HAP-1 (cell line): ENCODE data around the gene XXYLT1.
"Not testable (repeated sequence)": the region's sequence is repeated elsewhere in the genome, so short reads cannot be mapped to it uniquely, and the experiment has no call there.

Experiments
- DNase-seq, 2 experiments: peaks; one replicate each; pipeline ENCODE4 v3.0.0-alpha.2; 2016 to 2020; ENCODE audit warnings: low spot score in 2 of 2
- H3K27me3 ChIP-seq: fragments of 250-450 bp; sonication (Bioruptor Pico); 2 replicates; pipeline ENCODE4 v1.5.1; 2020; ENCODE audit warnings: low read depth, mild to moderate bottlenecking, moderate library complexity
- H3K36me3 ChIP-seq: fragments of 250-450 bp; sonication (Bioruptor Pico); replicated peaks from 2 replicates; pipeline ENCODE4 v1.5.1; 2020; ENCODE audit warnings: mild to moderate bottlenecking
- H3K4me1 ChIP-seq: fragments of 250-450 bp; sonication (Bioruptor Pico); 2 replicates; pipeline ENCODE4 v1.5.1; 2020; ENCODE audit warnings: mild to moderate bottlenecking
- H3K4me3 ChIP-seq: fragments of 250-450 bp; sonication (Bioruptor Pico); 2 replicates; pipeline ENCODE4 v1.5.1; 2020; ENCODE audit warnings: mild to moderate bottlenecking, moderate library complexity
- H3K9me3 ChIP-seq: fragments of 250-450 bp; sonication (Bioruptor Pico); 2 replicates; pipeline ENCODE4 v1.5.1; 2020; ENCODE audit warnings: mild to moderate bottlenecking, moderate library complexity
- in situ Hi-C: fragments of 300-500 bp; cut with MboI; formaldehyde crosslinking; loops from 3 replicates; pipeline ENCODE4 v1.14.3; 2020; ENCODE audit warnings: low sequenced_read_pairs, inconsistent platforms, mixed read lengths

XXYLT1 gene

DNA sequence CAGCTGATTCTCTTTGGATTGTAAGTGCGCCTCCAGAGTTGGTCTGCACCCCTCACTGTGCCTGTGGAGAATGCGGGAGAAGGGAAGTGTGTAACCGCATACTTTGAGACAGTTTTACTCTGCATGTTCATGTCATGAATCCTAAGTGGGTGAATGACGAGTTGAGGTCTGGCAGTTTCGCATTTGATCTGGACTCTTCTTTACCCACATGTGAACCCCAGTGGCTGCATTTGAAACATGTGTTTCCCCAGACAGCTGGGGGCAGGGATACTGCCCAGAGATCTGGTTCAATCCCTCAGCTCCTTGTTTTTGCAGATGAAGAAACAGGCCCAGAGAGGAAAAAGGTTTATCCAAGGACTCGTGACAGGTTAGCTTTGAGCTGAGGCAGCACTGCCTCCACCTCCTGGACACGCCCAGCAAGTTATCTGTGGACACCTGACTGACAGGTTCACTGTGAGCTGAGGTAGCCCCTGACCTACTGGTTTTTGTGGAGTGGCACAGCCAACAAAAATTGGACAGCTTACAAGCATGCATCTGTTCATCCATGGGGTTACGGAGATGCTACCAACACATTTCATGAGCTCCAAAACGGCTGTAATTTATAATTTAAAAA is 207.3 kb downstream of the XXYLT1 start:
- Histone ChIP-seq H3K4me1 (no peaks in the 10 kb centered on the region), H3K4me3 (no peak overlapping the region), H3K9me3 (no peaks in the 10 kb centered on the region), H3K36me3 (no peaks in the 10 kb centered on the region), H3K27me3 (no peaks in the 10 kb centered on the region)
- in situ Hi-C loops: no loop called here
- DNase-seq: no peak

DNA sequence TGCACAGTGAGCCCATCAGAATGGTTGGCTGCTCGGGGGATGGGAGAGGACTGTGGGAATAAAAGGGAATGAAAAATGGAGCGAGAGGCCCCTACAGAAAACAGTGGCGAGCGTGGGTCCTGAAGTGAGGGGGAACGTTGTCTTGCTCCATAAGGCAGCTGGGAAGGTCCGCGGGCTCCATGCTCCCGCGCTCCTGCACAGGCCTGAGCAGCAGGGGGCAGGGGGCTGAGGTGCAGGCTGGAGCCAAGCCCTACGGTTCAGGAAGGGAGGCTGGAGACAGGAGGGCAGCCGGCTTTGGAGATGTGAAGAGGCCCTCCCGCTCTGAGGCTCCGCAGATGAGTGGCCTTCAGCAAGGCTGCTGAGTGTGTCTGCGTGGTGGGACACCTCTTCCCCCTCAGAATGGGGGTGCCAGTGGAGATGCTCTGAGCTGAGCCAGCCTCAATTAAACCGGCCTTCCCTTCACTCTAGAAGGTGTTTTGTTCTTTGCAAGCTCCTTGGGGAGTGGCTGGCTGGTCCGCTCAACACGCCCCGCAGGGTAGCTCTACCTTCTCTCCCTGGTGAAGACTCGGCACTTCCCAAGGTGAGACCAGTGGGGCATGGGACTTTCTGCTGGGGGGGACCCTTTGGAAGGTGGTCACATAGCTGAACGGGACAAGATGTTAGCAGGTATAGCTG is 208.0 kb downstream of the XXYLT1 start:
- no peak for DNase-seq
- Histone ChIP-seq H3K36me3 (no peaks in the 10 kb centered on the region), H3K9me3 (no peaks in the 10 kb centered on the region), H3K4me3 (no peak overlapping the region), H3K27me3 (no peaks in the 10 kb centered on the region), H3K4me1 (no peaks in the 10 kb centered on the region)
- in situ Hi-C loops: no loop called here

DNA sequence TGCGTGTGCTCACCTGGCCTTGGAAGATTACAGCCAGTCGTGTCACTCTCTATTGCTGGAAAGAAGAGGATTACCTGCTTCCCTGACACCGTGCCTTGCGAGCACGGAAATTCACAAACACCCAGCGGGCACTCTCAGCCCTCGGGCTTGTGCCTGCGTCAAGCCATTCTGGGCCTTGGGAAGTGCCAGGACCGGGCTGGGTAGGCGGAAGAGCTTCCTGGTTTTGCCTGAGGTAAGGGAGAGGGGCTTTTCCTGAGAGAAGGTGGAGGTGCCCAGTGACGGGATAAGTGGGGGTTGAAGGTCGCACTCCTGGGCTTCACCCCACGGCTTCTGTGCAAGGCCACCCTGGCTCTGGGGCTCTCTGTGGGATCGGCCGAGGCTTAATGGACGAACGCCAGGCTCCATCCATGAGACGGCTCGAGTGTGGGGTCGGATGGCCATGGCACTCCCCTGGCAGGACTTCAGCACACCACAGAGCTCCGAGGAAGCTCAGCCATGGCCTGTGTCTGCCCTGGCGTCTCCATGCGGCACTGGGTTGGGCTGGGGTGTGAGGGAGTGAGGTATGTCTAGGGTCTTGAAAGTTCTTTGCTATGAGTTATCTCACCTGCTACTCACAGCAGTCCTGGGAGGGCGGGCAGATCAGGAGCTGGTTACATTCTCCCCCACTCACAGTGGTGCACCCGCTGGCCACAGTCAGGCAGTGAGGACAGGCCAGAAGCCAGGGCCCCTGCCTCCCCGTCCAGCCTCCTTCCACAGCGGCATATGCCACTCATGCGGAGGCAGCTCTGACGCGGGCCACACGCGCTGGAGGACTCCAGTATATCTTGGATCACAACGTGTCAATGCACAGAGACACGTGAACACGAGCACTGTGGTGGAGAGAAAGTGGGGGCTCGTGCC is 209.0 kb downstream of the XXYLT1 start:
- H3K27me3 ChIP-seq: peaks cover 7% of the 10 kb centered on the region; the same call in 1 of the 2 replicates
- no peaks in the 10 kb centered on the region for H3K36me3 ChIP-seq
- no peak for DNase-seq
- in situ Hi-C loops: no loop called here
- no peaks in the 10 kb centered on the region for H3K9me3 ChIP-seq
- H3K4me3 ChIP-seq: no peak overlapping the region
- H3K4me1 ChIP-seq: no peaks in the 10 kb centered on the region

DNA sequence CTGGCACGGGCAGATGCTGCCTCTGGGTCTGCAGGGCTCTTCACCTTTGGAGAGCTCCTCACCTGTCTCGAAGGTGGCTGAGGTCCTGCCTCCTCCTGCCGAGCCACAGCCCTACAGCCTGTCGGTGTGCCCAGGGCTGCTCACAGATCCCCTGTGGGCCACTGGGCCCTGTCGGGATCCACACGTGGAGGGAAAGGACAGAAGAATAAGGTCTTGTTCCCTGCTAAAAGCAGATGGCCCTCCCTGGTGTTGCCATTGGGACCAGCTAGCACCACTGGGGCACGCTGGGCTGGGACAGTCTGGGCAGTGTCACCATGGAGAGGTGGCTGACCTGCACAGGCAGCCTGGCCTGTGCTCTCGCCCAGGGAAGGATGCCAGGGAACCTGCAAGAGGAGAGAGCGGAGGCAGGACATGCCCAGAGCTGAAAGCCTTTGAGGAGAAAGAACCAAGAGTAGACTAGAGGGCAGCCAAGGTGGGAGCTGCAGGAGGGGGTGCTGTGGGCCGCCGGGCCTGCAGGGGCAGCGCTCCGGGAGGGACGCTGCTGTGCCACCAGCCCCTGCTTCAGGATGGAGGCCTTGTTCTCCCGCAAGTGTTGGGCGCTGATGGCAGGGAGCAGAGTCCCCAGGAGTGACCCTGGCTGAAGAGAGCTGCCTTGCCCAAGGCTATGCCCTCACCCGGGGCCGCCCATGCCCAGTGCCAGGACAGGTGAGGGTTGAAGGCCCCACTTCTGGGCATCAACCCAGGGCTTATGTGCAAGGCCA is 210.2 kb downstream of the XXYLT1 start:
- DNase-seq: no peak
- no peaks in the 10 kb centered on the region for H3K36me3 ChIP-seq
- H3K4me1 ChIP-seq: no peaks in the 10 kb centered on the region
- H3K9me3 ChIP-seq: no peaks in the 10 kb centered on the region
- H3K4me3 ChIP-seq: no peak overlapping the region
- in situ Hi-C loops: no loop called here
- H3K27me3 ChIP-seq: peaks cover 8% of the 10 kb centered on the region; the same call in 1 of the 2 replicates

DNA sequence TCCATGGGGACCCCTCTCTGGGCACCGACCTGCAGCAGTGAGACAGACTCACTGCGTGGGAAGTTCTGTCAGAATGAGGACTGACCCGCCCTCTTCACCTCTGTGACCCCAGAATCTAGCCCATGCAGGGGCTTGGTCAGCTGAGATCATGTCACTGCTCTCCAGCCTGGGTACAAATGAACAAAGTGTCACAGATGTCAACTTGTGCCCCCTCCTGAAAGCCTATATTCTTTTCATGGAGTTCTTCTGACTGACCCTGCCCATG is 210.8 kb downstream of the XXYLT1 start:
- H3K4me1 ChIP-seq: no peaks in the 10 kb centered on the region
- no peak overlapping the region for H3K4me3 ChIP-seq
- DNase-seq: no peak
- H3K27me3 ChIP-seq: peaks cover 8% of the 10 kb centered on the region; the same call in 1 of the 2 replicates
- in situ Hi-C loops: no loop called here
- no peaks in the 10 kb centered on the region for H3K36me3 ChIP-seq
- H3K9me3 ChIP-seq: no peaks in the 10 kb centered on the region

DNA sequence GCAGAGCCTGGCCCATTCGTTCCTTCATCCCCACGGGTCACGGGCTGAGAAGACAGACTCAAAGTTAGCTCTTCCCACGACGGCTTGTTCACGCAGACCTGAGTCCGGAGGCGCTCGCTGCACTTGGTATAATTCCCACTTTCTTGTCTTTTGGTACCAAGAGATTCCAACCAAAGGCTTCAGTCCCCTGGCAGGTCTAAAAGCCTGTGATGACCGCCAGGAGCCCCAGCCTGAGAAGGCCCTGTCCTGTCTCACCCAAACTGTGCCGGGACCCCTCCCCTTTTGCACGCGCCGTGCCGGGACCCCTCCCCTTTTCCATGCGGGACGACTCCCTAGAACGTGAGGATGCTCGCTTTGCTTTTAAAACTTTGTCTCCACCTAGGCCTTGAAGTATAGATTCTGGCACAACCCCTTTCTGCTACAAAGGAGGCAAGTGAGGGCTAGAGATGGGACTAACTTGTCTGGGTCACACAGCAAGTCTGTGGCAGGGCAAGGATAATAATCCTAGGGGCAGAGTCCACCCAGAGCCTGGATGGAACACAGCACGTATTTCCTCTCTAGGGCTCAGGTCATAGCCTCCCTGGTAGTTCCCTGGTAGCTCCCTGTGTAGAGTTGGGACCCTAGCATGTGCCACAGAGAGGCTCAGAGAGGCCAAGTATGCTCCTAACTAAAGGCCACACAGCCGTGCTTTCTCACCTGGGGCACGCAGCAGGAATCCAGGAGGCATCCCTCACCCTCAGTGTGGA is 211.3 kb downstream of the XXYLT1 start:
- no peaks in the 10 kb centered on the region for H3K9me3 ChIP-seq
- no peak overlapping the region for H3K4me3 ChIP-seq
- in situ Hi-C loops: no loop called here
- H3K4me1 ChIP-seq: no peaks in the 10 kb centered on the region
- H3K27me3 ChIP-seq: peaks cover 8% of the 10 kb centered on the region; the same call in 1 of the 2 replicates
- H3K36me3 ChIP-seq: no peaks in the 10 kb centered on the region
- DNase-seq: no peak

DNA sequence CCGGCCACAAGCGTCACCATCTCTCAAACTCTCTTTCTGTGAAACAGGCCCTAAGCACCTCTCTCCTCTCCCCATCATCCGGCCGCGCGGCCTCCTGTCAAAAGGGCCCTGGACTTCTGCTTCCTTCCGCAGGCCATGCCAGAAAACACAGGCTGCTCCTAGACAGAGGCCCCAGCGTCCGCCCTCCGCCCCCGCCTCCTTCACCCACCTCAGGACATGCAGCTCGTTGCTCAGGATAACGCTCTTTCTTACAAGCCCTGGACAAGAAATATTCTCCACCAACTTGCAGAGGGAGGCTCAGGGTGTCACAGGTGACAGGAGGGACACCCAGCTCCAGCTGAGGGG is 212.0 kb downstream of the XXYLT1 start:
- H3K4me3 ChIP-seq: no peak overlapping the region
- peaks cover 8% of the 10 kb centered on the region; the same call in 1 of the 2 replicates for H3K27me3 ChIP-seq
- in situ Hi-C loops: no loop called here
- DNase-seq: no peak
- no peaks in the 10 kb centered on the region for H3K4me1 ChIP-seq
- H3K36me3 ChIP-seq: no peaks in the 10 kb centered on the region
- H3K9me3 ChIP-seq: no peaks in the 10 kb centered on the region

DNA sequence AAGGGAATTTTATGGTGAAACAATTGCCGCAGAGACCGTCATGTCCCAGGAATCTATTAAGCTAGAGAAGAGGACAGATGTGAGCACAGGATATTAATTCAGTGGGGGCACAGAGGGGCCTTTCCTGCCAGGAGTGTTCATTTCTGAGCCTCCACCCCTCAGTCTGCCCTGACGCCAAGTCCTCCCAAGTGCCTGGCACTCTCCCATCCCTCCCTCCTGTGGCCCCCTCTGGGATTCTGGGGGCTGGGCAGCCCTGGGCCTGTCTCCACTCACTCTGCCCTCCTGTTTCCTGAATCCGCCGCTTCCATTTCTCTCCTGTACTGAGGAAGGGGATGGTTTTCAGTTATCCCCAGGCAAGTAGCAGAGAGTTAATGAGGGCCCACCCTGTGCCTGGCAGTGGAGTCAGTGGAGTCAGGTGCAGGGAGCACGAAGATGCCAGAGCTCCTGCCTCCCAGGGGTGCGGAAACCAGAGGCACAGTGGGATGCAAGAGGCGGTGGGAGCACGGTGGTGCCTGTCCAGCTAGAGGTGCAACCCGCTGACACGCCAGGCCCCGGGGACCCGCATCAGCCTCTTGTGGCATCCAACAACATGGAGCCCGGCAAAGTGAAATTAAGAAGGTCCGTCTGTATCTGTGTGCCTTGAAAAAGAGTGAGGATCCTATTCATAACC is 212.5 kb downstream of the XXYLT1 start:
- no peaks in the 10 kb centered on the region for H3K9me3 ChIP-seq
- no peaks in the 10 kb centered on the region for H3K4me1 ChIP-seq
- in situ Hi-C loops: no loop called here
- H3K36me3 ChIP-seq: no peaks in the 10 kb centered on the region
- no peak overlapping the region for H3K4me3 ChIP-seq
- H3K27me3 ChIP-seq: peaks cover 8% of the 10 kb centered on the region; the same call in 1 of the 2 replicates
- DNase-seq: no peak

DNA sequence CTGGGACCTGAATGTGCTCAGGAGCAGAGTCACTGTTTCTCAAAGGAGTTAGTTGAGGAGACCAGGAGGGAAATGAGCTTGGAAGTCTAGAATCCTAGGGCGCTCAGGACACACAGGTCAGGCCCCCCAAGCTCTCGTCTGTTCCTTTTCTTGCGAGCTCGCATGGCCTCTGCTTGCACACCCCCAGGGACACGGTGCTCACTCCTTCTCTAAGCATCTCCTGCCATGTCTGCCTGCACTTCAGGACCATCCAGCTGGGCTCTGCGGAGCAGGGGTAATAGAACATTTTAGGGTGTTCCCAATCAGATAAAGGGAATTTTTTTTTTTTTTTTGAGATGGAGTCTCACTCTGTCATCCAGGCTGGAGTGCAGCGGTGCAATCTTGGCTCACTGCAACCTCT is 213.2 kb downstream of the XXYLT1 start:
- in situ Hi-C loops: no loop called here
- Histone ChIP-seq H3K27me3 (peaks cover 8% of the 10 kb centered on the region; the same call in 1 of the 2 replicates), H3K36me3 (no peaks in the 10 kb centered on the region), H3K4me3 (no peak overlapping the region), H3K9me3 (no peaks in the 10 kb centered on the region), H3K4me1 (no peaks in the 10 kb centered on the region)
- DNase-seq: no peak

DNA sequence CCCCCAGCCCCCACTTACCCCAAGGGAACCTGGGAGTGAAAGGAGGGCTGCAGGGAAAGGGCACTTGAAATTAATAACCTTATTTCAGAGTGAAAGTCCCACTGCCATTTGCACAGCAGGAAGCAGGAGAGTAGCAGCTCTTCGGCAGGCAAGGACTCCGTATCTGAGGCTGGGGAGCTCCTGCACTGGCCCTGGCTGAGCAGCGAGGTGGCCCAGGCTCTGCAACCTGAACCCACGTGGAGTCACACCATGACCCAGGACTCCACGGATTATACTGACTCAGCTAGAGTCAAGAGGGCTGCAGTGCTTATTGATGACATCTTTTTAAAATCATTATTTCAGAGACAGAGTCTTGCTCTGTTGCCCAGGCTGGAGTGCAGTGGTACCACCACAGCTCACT is 214.5 kb downstream of the XXYLT1 start:
- in situ Hi-C loops: no loop called here
- Histone ChIP-seq H3K4me1 (no peaks in the 10 kb centered on the region), H3K36me3 (no peaks in the 10 kb centered on the region), H3K4me3 (no peak overlapping the region), H3K27me3 (peaks cover 8% of the 10 kb centered on the region; the same call in 1 of the 2 replicates), H3K9me3 (no peaks in the 10 kb centered on the region)
- no peak for DNase-seq

DNA sequence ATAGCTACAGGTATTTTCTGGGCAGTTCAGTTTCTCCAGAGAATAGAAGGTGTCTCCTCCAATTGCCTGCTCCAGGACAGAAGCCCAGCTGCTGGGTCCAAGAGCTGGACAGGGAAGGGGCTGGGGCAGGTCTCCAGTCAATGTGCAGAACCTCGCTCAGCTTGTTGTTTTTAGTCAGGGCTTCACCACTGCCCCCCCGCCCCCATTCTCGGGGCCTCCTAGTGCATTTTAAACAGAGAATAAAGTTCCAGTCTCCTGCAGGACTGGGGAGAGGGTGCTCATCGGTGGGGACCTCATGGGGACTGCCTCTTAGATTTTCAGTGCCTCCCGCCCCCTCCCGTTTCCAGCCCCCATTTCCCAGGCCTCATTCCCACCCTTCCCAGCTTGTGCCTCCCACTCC is 216.6 kb downstream of the XXYLT1 start:
- in situ Hi-C loops: no loop called here
- Histone ChIP-seq H3K4me3 (no peak overlapping the region), H3K4me1 (no peaks in the 10 kb centered on the region), H3K27me3 (peaks cover 8% of the 10 kb centered on the region; the same call in 1 of the 2 replicates), H3K9me3 (no peaks in the 10 kb centered on the region), H3K36me3 (no peaks in the 10 kb centered on the region)
- no peak for DNase-seq

DNA sequence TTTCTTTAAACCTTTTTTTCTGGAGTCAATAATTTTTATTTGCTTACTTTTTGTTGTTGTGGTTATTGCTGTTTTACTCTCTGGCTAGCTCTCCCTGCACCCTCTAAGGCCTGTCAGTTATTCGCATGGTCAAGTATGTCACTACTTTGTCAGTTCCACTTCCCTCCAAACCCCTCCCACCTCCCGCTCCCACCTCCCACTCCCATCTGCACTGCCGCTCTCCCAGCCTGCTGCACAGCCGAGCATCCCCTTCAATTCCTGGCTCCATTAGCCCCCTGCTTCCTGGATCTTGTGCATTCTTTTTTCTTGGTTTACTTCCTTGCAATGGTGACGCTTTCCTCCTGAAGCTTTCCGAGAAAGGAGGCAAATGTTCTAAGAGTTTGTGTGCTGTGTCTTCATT is 218.0 kb downstream of the XXYLT1 start:
- Histone ChIP-seq H3K4me3 (no peak overlapping the region), H3K36me3 (no peaks in the 10 kb centered on the region), H3K4me1 (no peaks in the 10 kb centered on the region), H3K9me3 (no peaks in the 10 kb centered on the region), H3K27me3 (peaks cover 8% of the 10 kb centered on the region; the same call in 1 of the 2 replicates)
- in situ Hi-C loops: no loop called here
- DNase-seq: no peak

DNA sequence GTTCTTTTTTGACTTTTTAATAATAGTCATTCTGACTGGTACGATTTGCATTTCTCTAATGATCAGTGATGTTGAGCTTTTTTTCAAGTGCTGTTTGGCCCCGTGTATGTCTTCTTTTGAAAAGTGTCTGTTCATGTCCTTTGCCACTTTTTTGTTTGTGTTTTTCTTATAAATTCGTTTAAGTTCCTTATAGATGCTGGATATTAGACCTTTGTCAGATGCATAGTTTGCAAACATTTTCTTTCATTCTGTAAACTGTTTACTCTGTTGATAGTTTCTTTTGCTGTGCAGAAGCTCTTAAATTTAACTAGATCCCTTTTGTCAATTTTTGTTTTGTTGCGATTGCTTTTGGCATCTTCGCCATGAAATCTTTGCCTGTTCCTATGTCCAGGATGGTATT is 220.7 kb downstream of the XXYLT1 start:
- H3K9me3 ChIP-seq, H3K36me3 ChIP-seq, H3K4me1 ChIP-seq, H3K27me3 ChIP-seq, H3K4me3 ChIP-seq, DNase-seq, in situ Hi-C loops: not testable (repeated sequence)
